ENCODE results near the gene PPARD. TPM values are rescaled to one million over a fixed set of nuclear protein-coding genes. Genes with fewer than 3 reads are reported as not detected.
A peak's percentile ranks its signal among the peaks of the same experiment; 100 is the strongest.

PPARD gene
- total RNA-seq, 4 donors from 2014 or later: 17.3 to 40.3 (median 35.9) TPM

DNA sequence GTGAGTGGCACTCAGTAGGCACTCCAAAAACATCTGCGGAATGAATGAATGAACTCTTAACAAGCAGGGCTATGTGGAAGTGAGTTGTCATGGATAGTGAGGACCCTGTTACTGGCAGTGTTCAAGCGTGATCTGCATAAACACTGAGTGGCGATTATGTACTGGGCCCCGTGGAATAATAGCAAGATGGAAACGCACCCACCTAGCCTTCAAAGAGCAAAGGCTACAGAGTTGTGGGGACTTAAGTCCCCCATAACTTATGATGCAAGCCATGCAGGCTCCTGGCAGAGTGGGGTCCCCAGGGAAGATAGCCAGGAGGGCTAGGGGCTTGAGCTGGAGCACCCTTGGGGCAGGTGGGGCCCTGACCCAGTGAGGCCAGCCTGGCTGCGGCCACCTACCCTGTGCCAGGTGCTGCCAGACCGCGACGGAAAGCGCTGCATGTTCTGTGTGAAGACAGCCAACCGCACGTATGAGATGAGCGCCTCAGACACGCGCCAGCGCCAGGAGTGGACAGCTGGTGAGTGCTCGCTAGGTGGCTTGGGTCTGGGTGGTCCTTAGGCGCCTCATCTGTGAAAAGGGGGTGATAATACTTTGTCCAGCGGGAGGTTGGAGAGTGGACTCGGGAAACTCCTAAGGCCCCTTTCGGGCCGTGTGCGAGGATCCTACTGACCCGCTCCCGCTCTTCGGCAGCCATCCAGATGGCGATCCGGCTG lies 24.7 kb upstream of the PPARD start:
- 58 to 71% methylated on average over 6 to 16 of the region's 28 CpGs for WGBS, 2 donors
- Histone ChIP-seq H3K36me3 (no peaks in the 10 kb centered on the region), H3K9me3 (no peaks in the 10 kb centered on the region), H3K4me3 (replicated peaks in 1 of 3) (peak overlapping the region in 2 of 3 donors; percentile 8 to 22), H3K4me1 (peaks cover 0 to 6% of the 10 kb centered on the region in 2 donors), H3K27ac (no peak overlapping the region), H3K27me3 (no peaks in the 10 kb centered on the region)
- DNase-seq: no peak
- TF ChIP-seq, protein P1, sequence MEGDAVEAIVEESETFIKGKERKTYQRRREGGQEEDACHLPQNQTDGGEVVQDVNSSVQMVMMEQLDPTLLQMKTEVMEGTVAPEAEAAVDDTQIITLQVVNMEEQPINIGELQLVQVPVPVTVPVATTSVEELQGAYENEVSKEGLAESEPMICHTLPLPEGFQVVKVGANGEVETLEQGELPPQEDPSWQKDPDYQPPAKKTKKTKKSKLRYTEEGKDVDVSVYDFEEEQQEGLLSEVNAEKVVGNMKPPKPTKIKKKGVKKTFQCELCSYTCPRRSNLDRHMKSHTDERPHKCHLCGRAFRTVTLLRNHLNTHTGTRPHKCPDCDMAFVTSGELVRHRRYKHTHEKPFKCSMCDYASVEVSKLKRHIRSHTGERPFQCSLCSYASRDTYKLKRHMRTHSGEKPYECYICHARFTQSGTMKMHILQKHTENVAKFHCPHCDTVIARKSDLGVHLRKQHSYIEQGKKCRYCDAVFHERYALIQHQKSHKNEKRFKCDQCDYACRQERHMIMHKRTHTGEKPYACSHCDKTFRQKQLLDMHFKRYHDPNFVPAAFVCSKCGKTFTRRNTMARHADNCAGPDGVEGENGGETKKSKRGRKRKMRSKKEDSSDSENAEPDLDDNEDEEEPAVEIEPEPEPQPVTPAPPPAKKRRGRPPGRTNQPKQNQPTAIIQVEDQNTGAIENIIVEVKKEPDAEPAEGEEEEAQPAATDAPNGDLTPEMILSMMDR (IDR thresholded peaks at IDR 0.05): no peak
- TF ChIP-seq POLR2A (IDR thresholded peaks at IDR 0.05): no peak
- intact Hi-C loops (cut with DNase I): no loop called here

DNA sequence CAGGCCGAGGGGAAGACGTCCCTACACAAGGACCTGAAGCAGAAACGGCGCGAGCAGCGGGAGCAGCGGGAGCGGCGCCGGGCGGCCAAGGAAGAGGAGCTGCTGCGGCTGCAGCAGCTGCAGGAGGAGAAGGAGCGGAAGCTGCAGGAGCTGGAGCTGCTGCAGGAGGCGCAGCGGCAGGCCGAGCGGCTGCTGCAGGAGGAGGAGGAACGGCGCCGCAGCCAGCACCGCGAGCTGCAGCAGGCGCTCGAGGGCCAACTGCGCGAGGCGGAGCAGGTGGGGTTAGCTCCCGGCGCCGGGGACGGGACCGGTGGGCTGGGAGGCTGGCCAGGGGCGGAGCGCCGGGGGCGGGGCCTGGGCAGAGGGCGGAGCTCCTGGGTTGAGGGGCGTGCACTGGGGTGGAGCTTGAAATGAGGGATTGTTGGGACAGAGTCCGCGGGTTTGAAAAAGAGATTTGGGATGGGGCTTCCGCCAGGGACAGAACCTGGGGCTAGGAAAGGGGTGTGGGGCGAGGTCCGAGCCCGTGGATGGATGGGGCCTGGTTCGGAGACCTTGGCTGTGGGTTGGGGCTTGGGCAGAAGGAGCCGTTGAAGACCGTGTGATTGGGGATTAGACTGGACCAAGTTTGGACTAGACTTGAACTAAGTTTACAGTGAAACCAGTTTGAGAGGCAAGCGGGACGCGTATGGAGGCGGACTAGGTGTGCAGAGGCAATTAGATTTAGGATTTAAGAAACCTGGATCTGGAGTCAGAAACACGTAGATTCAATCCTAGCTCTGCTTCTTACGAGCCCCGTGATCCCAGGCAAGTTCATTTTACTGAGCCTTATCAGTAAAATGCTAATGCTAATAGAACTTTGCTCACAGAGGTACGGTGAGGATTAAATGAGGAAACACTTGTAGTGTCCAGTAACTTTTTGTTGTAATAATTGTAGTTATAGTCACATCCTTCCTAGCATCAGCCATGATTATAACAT lies 23.9 kb upstream of the PPARD start:
- peak; percentile 82 to 84 for DNase-seq
- TF ChIP-seq, protein P1 (IDR thresholded peaks at IDR 0.05): peak in 1 of 6 experiments; percentile 26
- peak in 1 of 2 donors; percentile 62 for TF ChIP-seq POLR2A (IDR thresholded peaks at IDR 0.05)
- no peaks in the 10 kb centered on the region for H3K27me3 ChIP-seq
- H3K27ac ChIP-seq: no peak overlapping the region
- WGBS, 2 donors: 23 to 41% methylated on average over 32 to 52 of the region's 55 CpGs
- no peaks in the 10 kb centered on the region for H3K9me3 ChIP-seq
- H3K4me3 ChIP-seq (replicated peaks in 1 of 3): peak overlapping the region; percentile 8 to 22 (median 14)
- H3K36me3 ChIP-seq: no peaks in the 10 kb centered on the region
- H3K4me1 ChIP-seq: peaks cover 0 to 6% of the 10 kb centered on the region in 2 donors
- intact Hi-C loops (cut with DNase I): no loop called here

DNA sequence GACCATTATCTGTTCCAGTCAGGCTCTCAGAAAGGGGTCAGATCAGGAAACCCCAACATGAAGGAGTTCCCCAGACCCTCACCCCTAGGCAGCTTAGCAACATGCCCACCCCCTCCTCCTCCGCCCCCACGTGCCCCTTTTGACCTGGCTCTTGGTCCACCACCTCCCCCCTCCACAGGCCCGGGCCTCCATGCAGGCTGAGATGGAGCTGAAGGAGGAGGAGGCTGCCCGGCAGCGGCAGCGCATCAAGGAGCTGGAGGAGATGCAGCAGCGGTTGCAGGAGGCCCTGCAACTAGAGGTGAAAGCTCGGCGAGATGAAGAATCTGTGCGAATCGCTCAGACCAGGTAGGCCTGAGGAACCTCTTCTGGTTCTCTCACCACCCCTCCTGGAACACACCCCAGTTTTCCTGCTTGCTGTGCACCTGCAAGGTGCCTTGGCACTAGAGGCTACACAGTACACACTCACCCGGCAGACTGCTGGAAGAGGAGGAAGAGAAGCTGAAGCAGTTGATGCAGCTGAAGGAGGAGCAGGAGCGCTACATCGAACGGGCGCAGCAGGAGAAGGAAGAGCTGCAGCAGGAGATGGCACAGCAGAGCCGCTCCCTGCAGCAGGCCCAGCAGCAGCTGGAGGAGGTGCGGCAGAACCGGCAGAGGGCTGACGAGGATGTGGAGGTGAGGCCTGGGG lies 22.9 kb upstream of the PPARD start:
- H3K4me1 ChIP-seq: peaks cover 0 to 6% of the 10 kb centered on the region in 2 donors
- no peak for DNase-seq
- H3K4me3 ChIP-seq (replicated peaks in 1 of 3): no peak overlapping the region
- no peaks in the 10 kb centered on the region for H3K36me3 ChIP-seq
- 91 to 96% methylated on average over 20 of the region's 20 CpGs for WGBS, 2 donors
- H3K27ac ChIP-seq: no peak overlapping the region
- intact Hi-C loops (cut with DNase I): no loop called here
- TF ChIP-seq, protein P1 (IDR thresholded peaks at IDR 0.05): no peak
- TF ChIP-seq POLR2A (IDR thresholded peaks at IDR 0.05): no peak
- no peaks in the 10 kb centered on the region for H3K27me3 ChIP-seq
- H3K9me3 ChIP-seq: no peaks in the 10 kb centered on the region

DNA sequence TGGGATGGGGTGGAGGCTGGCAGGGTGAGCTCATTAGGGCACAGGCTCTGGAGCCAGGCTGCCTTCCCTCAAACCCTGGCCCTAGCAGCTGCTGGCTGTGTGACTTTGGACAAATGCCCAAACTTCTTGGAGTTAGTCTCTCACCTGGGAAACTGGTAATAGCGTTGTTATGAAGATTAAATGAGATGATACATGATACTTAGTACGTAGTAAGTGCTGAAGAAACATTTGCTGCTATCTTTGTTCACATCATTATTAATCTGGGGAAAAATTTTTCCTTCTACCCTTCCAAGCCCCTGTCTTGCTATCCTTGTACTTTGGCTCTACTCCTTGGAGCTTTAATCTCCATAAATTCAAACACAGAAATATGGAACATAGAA lies 22.3 kb upstream of the PPARD start:
- intact Hi-C loops (cut with DNase I): no loop called here

More for the DNA sequence above, 22.3 kb upstream of the PPARD start:
- WGBS, 2 donors: 95 to 100% methylated on average over 2 of the region's 2 CpGs
- no peaks in the 10 kb centered on the region for H3K36me3 ChIP-seq
- H3K4me1 ChIP-seq: peaks cover 0 to 6% of the 10 kb centered on the region in 2 donors
- H3K9me3 ChIP-seq: no peaks in the 10 kb centered on the region
- no peak overlapping the region for H3K27ac ChIP-seq
- TF ChIP-seq POLR2A (IDR thresholded peaks at IDR 0.05): no peak
- TF ChIP-seq, protein P1 (IDR thresholded peaks at IDR 0.05): no peak
- H3K27me3 ChIP-seq: no peaks in the 10 kb centered on the region
- no peak overlapping the region for H3K4me3 ChIP-seq (replicated peaks in 1 of 3)
- no peak for DNase-seq

Measured in thyroid gland (tissue), 4 donors.